ENCODE data around the gene NSUN2.

The NSUN2 gene

GRCh38 chr5:6676702-6677101 is 43.9 kb upstream of the NSUN2 start:
- TF ChIP-seq CTCF (IDR thresholded peaks at IDR 0.05; ENCODE audit: insufficient read depth, low read length, poor library complexity, severe bottlenecking): no peak
- DNase-seq (ENCODE audit: extremely low read depth, insufficient read length): no peak
- Histone ChIP-seq H3K36me3 (ENCODE audit: control insufficient read depth, insufficient read depth, low read length) (no peaks in the 10 kb centered on the region), H3K4me3 (replicated peaks; ENCODE audit: low read depth, low read length) (no peak overlapping the region), H3K27me3 (replicated peaks; ENCODE audit: control insufficient read depth, insufficient read depth, low read length) (no peaks in the 10 kb centered on the region)

- no peak for TF ChIP-seq CTCF (IDR thresholded peaks at IDR 0.05; ENCODE audit: insufficient read depth, low read length, poor library complexity, severe bottlenecking)
- no peak for DNase-seq (ENCODE audit: extremely low read depth, insufficient read length)
- Histone ChIP-seq H3K4me3 (replicated peaks; ENCODE audit: low read depth, low read length) (no peak overlapping the region), H3K27me3 (replicated peaks; ENCODE audit: control insufficient read depth, insufficient read depth, low read length) (no peaks in the 10 kb centered on the region), H3K36me3 (ENCODE audit: control insufficient read depth, insufficient read depth, low read length) (no peaks in the 10 kb centered on the region)
These were observed 43.1 kb upstream of the NSUN2 start for GRCh38 chr5:6675784-6676491.

GRCh38 chr5:6674886-6675285 is 42.0 kb upstream of the NSUN2 start:
- Histone ChIP-seq H3K4me3 (replicated peaks; ENCODE audit: low read depth, low read length) (no peak overlapping the region), H3K36me3 (ENCODE audit: control insufficient read depth, insufficient read depth, low read length) (no peaks in the 10 kb centered on the region; the same call in 1 of the 2 replicates), H3K27me3 (replicated peaks; ENCODE audit: control insufficient read depth, insufficient read depth, low read length) (no peaks in the 10 kb centered on the region)
- no peak for DNase-seq (ENCODE audit: extremely low read depth, insufficient read length)
- no peak for TF ChIP-seq CTCF (IDR thresholded peaks at IDR 0.05; ENCODE audit: insufficient read depth, low read length, poor library complexity, severe bottlenecking)

- no peak for TF ChIP-seq CTCF (IDR thresholded peaks at IDR 0.05; ENCODE audit: insufficient read depth, low read length, poor library complexity, severe bottlenecking)
- no peaks in the 10 kb centered on the region for H3K27me3 ChIP-seq (replicated peaks; ENCODE audit: control insufficient read depth, insufficient read depth, low read length)
- no peak overlapping the region for H3K4me3 ChIP-seq (replicated peaks; ENCODE audit: low read depth, low read length)
- no peaks in the 10 kb centered on the region; the same call in 1 of the 2 replicates for H3K36me3 ChIP-seq (ENCODE audit: control insufficient read depth, insufficient read depth, low read length)
- DNase-seq (ENCODE audit: extremely low read depth, insufficient read length): no peak
These were observed 41.6 kb upstream of the NSUN2 start for GRCh38 chr5:6674421-6674820.

- no peaks in the 10 kb centered on the region; the same call in 1 of the 2 replicates for H3K36me3 ChIP-seq (ENCODE audit: control insufficient read depth, insufficient read depth, low read length)
- TF ChIP-seq CTCF (IDR thresholded peaks at IDR 0.05; ENCODE audit: insufficient read depth, low read length, poor library complexity, severe bottlenecking): no peak
- H3K27me3 ChIP-seq (replicated peaks; ENCODE audit: control insufficient read depth, insufficient read depth, low read length): no peaks in the 10 kb centered on the region
- DNase-seq (ENCODE audit: extremely low read depth, insufficient read length): no peak
- H3K4me3 ChIP-seq (replicated peaks; ENCODE audit: low read depth, low read length): no peak overlapping the region
These were observed 41.1 kb upstream of the NSUN2 start for GRCh38 chr5:6673963-6674362.
